ENCODE measurements around the gene ARHGAP26. TPM values are rescaled to one million over a fixed set of nuclear protein-coding genes. Genes with fewer than 3 reads are reported as not detected.

The ARHGAP26 gene
- total and polyA plus RNA-seq, 7 donors, result 5.4 to 25.5 (median 19.1) TPM

- intact Hi-C loops (cut with DNase I), result no loop called here
- no peak for DNase-seq
- no peaks in the 10 kb centered on the region for H3K4me1 ChIP-seq
- no peak for TF ChIP-seq CTCF (IDR thresholded peaks at IDR 0.05)
- TF ChIP-seq EP300 (IDR thresholded peaks at IDR 0.05), result no peak
- TF ChIP-seq POLR2A (IDR thresholded peaks at IDR 0.05), result no peak
- H3K27ac ChIP-seq, result no peak overlapping the region
- H3K27me3 ChIP-seq, result no peaks in the 10 kb centered on the region
- H3K9me3 ChIP-seq, result no peaks in the 10 kb centered on the region
- 83 to 84% methylated on average over 8 of the region's 8 CpGs for WGBS, 2 donors
- no peak overlapping the region for H3K4me3 ChIP-seq
- H3K36me3 ChIP-seq, result no peaks in the 10 kb centered on the region
Measured at GRCh38 chr5:142735323-142736246, 34.6 kb upstream of the ARHGAP26 start.

- no peaks in the 10 kb centered on the region for H3K4me1 ChIP-seq
- H3K27me3 ChIP-seq, result no peaks in the 10 kb centered on the region
- H3K27ac ChIP-seq, result no peak overlapping the region
- no peaks in the 10 kb centered on the region for H3K36me3 ChIP-seq
- intact Hi-C loops (cut with DNase I), result no loop called here
- WGBS, 2 donors, result 82 to 87% methylated on average over 7 of the region's 7 CpGs
- H3K4me3 ChIP-seq, result no peak overlapping the region
- no peak for DNase-seq
- no peak for TF ChIP-seq POLR2AphosphoS5 (IDR thresholded peaks at IDR 0.05)
- TF ChIP-seq EP300 (IDR thresholded peaks at IDR 0.05), result no peak
- no peak for TF ChIP-seq CTCF (IDR thresholded peaks at IDR 0.05)
- TF ChIP-seq POLR2A (IDR thresholded peaks at IDR 0.05), result no peak
- no peaks in the 10 kb centered on the region for H3K9me3 ChIP-seq
Measured at GRCh38 chr5:142736247-142736632, 33.9 kb upstream of the ARHGAP26 start.

- no peak overlapping the region for H3K4me3 ChIP-seq
- H3K27ac ChIP-seq, result no peak overlapping the region
- H3K36me3 ChIP-seq, result no peaks in the 10 kb centered on the region
- no peaks in the 10 kb centered on the region for H3K27me3 ChIP-seq
- intact Hi-C loops (cut with DNase I), result no loop called here
- no peak for TF ChIP-seq EP300 (IDR thresholded peaks at IDR 0.05)
- no peak for TF ChIP-seq POLR2AphosphoS5 (IDR thresholded peaks at IDR 0.05)
- no peak for TF ChIP-seq POLR2A (IDR thresholded peaks at IDR 0.05)
- TF ChIP-seq CTCF (IDR thresholded peaks at IDR 0.05), result no peak
- H3K9me3 ChIP-seq, result no peaks in the 10 kb centered on the region
- 62 to 78% methylated on average over 5 of the region's 5 CpGs for WGBS, 2 donors
- DNase-seq, result no peak
- H3K4me1 ChIP-seq, result no peaks in the 10 kb centered on the region
Measured at GRCh38 chr5:142737179-142737578, 33.0 kb upstream of the ARHGAP26 start.

GRCh38 chr5:142740474-142741242 is 29.5 kb upstream of the ARHGAP26 start:
- Histone ChIP-seq H3K4me3 (no peak overlapping the region), H3K27me3 (no peaks in the 10 kb centered on the region), H3K4me1 (no peaks in the 10 kb centered on the region), H3K36me3 (no peaks in the 10 kb centered on the region), H3K27ac (no peak overlapping the region), H3K9me3 (no peaks in the 10 kb centered on the region)
- 78 to 81% methylated on average over 6 of the region's 6 CpGs for WGBS, 2 donors
- no peak for DNase-seq
- TF ChIP-seq POLR2A (IDR thresholded peaks at IDR 0.05) (no peak), POLR2AphosphoS5 (IDR thresholded peaks at IDR 0.05) (peak in 2 of 4 donors; percentile 15 to 17)
- intact Hi-C loops (cut with DNase I), result no loop called here

Data from sigmoid colon (tissue), 7 donors.